HepG2 (cell line): Measurements from ENCODE around the gene NXPE3. TPM values are rescaled to one million over a fixed set of nuclear protein-coding genes. Genes with fewer than 3 reads are reported as not detected.

Source experiments
- ATAC-seq: fragments of 200-7000 bp; cut with Tn5 transposase; 3 replicates; pipeline ENCODE4 v1.9.1; 2020; ENCODE audit warnings: mild to moderate bottlenecking, moderate library complexity
- BruUV-seq: library from RNA; stranded (reverse); fragments of 400-500 nt; replicated peaks from 2 replicates; lab custom pipeline; 2021; lab: Mats Ljungman, UMichigan
- CTCF ChIA-PET: fragments of 300-600 bp; formaldehyde crosslinking; extraction: SDS; loops from one replicate; lab custom pipeline; 2021; ENCODE audit warnings: low total read pairs, inconsistent platforms, low intra/inter-chr PET ratio; lab: Yijun Ruan, JAX
- POLR2A ChIA-PET: fragments of 350-600 bp; sonication (Branson Sonifier 250); formaldehyde crosslinking; loops from one replicate; lab custom pipeline; 2020; ENCODE audit warnings: antibody characterized with exemption, inconsistent platforms; lab: Yijun Ruan, JAX
- DNase-seq: peaks from one replicate; pipeline ENCODE4 v3.0.0-alpha.2; 2015; ENCODE audit warnings: low spot score
- FAIRE-seq: peaks from 3 replicates; lab custom pipeline; 2011; peaks lifted over from hg19 to GRCh38; lab: Jason Lieb, UNC
- H2AFZ ChIP-seq: one replicate; pipeline ENCODE4 v1.6.1; 2011; ENCODE audit warnings: low read length, inconsistent platforms
- H3K27ac ChIP-seq: fragments of 300-600 bp; 3 replicates; pipeline ENCODE4 v1.8.0; 2011; ENCODE audit warnings: mixed run types, mild to moderate bottlenecking, mixed read lengths, low read length, inconsistent platforms; ENCODE audit not compliant: insufficient read depth; ENCODE audit errors: extremely low read length
- H3K27me3 ChIP-seq, 2 experiments: fragments of 200-600 bp in 1 of 2; 2 replicates in 1 of 2; 3 replicates in 1 of 2; pipeline versions ENCODE4 v1.6.0 to v1.8.0; 2011; ENCODE audit warnings: low read length in 2 of 2, mild to moderate bottlenecking in 2 of 2, moderate library complexity in 2 of 2, inconsistent platforms in 1 of 2; ENCODE audit not compliant: insufficient read depth in 2 of 2, control insufficient read depth in 1 of 2
- H3K36me3 ChIP-seq, 2 experiments: fragments of 200-600 bp in 1 of 2; replicated peaks in 1 of 2; 2 replicates in 1 of 2; 3 replicates in 1 of 2; pipeline versions ENCODE4 v1.5.1 to v1.8.0; 2011; ENCODE audit warnings: low read length in 2 of 2, inconsistent platforms in 1 of 2; ENCODE audit not compliant: insufficient read depth in 2 of 2, control insufficient read depth in 1 of 2
- H3K4me1 ChIP-seq: 2 replicates; pipeline ENCODE4 v1.5.1; 2012; ENCODE audit warnings: low read length, inconsistent platforms; ENCODE audit not compliant: insufficient read depth
- H3K4me2 ChIP-seq: 2 replicates; pipeline ENCODE4 v1.6.0; 2011; ENCODE audit warnings: low read depth, low read length, inconsistent platforms
- H3K4me3 ChIP-seq, 3 experiments: fragments of 200-600 bp in 1 of 3; sonication (generic), shearing (Covaris generic) in 1 of 3; replicated peaks in 1 of 3; 2 replicates each; pipeline ENCODE4 v1.5.1; 2011 to 2016; ENCODE audit warnings: low read length in 3 of 3, inconsistent platforms in 2 of 3, low read depth in 2 of 3, mild to moderate bottlenecking in 2 of 3, control low read depth in 1 of 3, mixed read lengths in 1 of 3; ENCODE audit not compliant: insufficient read depth in 1 of 3
- H3K79me2 ChIP-seq: one replicate; pipeline ENCODE4 v1.6.1; 2011; ENCODE audit warnings: low read length, inconsistent platforms; ENCODE audit not compliant: insufficient read depth
- H3K9ac ChIP-seq: 2 replicates; pipeline ENCODE4 v1.6.0; 2011; ENCODE audit warnings: mild to moderate bottlenecking, low read depth, low read length, inconsistent platforms; ENCODE audit not compliant: insufficient read depth
- H3K9me3 ChIP-seq: 2 replicates; pipeline ENCODE4 v1.5.1; 2012; ENCODE audit warnings: mild to moderate bottlenecking, low read length
- H4K20me1 ChIP-seq: 2 replicates; pipeline ENCODE4 v1.6.0; 2011; ENCODE audit warnings: inconsistent platforms, mild to moderate bottlenecking, low read length, moderate library complexity; ENCODE audit not compliant: insufficient read depth
- DNMT1 ChIP-seq: sonication (generic); formaldehyde crosslinking; IDR thresholded peaks from 2 replicates; pipeline ENCODE4 v1.5.1; 2020; ENCODE audit warnings: mild to moderate bottlenecking, missing genetic modification reagents
- EP300 ChIP-seq, 3 experiments: sonication (generic) in 1 of 3; formaldehyde crosslinking in 1 of 3; IDR thresholded peaks; 2 replicates each; pipeline versions ENCODE4 v1.5.1 to v1.6.1; 2011 to 2020; ENCODE audit warnings: low read depth in 2 of 3, low read length in 2 of 3, borderline replicate concordance in 1 of 3, improper control_type of control experiment in 1 of 3, mild to moderate bottlenecking in 1 of 3, missing genetic modification reagents in 1 of 3, moderate library complexity in 1 of 3
- MED13 ChIP-seq: sonication (generic); formaldehyde crosslinking; IDR thresholded peaks from 2 replicates; pipeline ENCODE4 v1.5.0; 2020; ENCODE audit warnings: missing genetic modification reagents
- NFRKB ChIP-seq: fragments of 450-650 bp; IDR thresholded peaks from 2 replicates; pipeline ENCODE4 v1.6.1; 2017
- PCBP1 ChIP-seq: fragments of 200-400 bp; formaldehyde crosslinking; IDR thresholded peaks from 2 replicates; pipeline ENCODE4 v1.6.1; 2017; ENCODE audit warnings: mild to moderate bottlenecking, low read depth, low read length, borderline replicate concordance
- SIX1 ChIP-seq: sonication (generic); formaldehyde crosslinking; IDR thresholded peaks from 2 replicates; pipeline ENCODE4 v1.4.0; 2020; ENCODE audit warnings: missing genetic modification reagents, borderline replicate concordance
- TFAP4 ChIP-seq: sonication (generic); IDR thresholded peaks from 2 replicates; pipeline ENCODE4 v1.6.1; 2016; ENCODE audit warnings: low read depth, borderline replicate concordance
- ZBTB38 ChIP-seq: sonication (generic); formaldehyde crosslinking; IDR thresholded peaks from 2 replicates; pipeline ENCODE4 v1.5.1; 2020; ENCODE audit warnings: mild to moderate bottlenecking, missing genetic modification reagents
- ZNF263 ChIP-seq: sonication (generic); formaldehyde crosslinking; IDR thresholded peaks from 2 replicates; pipeline ENCODE4 v1.4.0; 2020; ENCODE audit warnings: missing genetic modification reagents
- ZNF282 ChIP-seq: fragments of 450-650 bp; IDR thresholded peaks from 2 replicates; pipeline ENCODE4 v1.6.1; 2018; ENCODE audit not compliant: partially characterized antibody
- ZNF746 ChIP-seq: sonication (generic); formaldehyde crosslinking; IDR thresholded peaks from 2 replicates; pipeline ENCODE4 v1.8.0; 2022; ENCODE audit warnings: mild to moderate bottlenecking, missing genetic modification reagents
- WGBS: methylation state at CpG from one replicate; pipeline ENCODE4 v1.1.6; 2017; ENCODE audit warnings: low lambda C conversion rate; 5-methylcytosine and 5-hydroxymethylcytosine counted together
- in situ Hi-C: cut with HindIII; loops from 2 replicates; pipeline ENCODE4 v1.10.0; 2017; ENCODE audit warnings: low pct_unique_long_range_greater_than_20kb; ENCODE audit not compliant: extremely low pct_ligation_motif_present
- intact Hi-C: fragments of 100-400 bp; cut with micrococcal nuclease; formaldehyde crosslinking; loops from one replicate; pipeline ENCODE4 v1.10.0; 2022; ENCODE audit not compliant: unreplicated experiment
- polyA plus RNA-seq, 8 experiments: library from polyadenylated mRNA; depleted of rRNA in 3 of 8; stranded (reverse) in 7 of 8; unstranded in 1 of 8; fragments of >200 nt; fragmentation: Illumina TruSeq in 4 of 8; extraction: Trizol in 4 of 8; gene quantifications; 2 replicates each; pipeline versions ENCODE4 v1.2.1 to v1.2.3, GENCODE V29; 2011 to 2016; ENCODE audit warnings: low read depth in 4 of 8, missing spikeins in 1 of 8, mixed read lengths in 1 of 8; ENCODE audit not compliant: insufficient read depth in 1 of 8
- total RNA-seq, 5 experiments: library from RNA; depleted of rRNA; stranded (reverse); fragments of >200 nt; fragmentation: Illumina TruSeq; extraction: Trizol; gene quantifications; 2 replicates each; pipeline ENCODE4 v1.2.3, GENCODE V29; 2016; ENCODE audit warnings: low read depth in 1 of 5
- TF ChIP-seq, protein P1 (sequence below): sonication (generic); formaldehyde crosslinking; IDR thresholded peaks from 2 replicates; pipeline ENCODE4 v1.4.0; 2020; ENCODE audit warnings: mild to moderate bottlenecking, missing genetic modification reagents

The NXPE3 gene
- total and polyA plus RNA-seq, 2 of the 13 experiments (the other 11 are each of a cell fraction or from before 2014, with no cell fraction given), result 3.5 to 4.7 TPM

GRCh38 chr3:101828276-101828675 is 49.3 kb downstream of the NXPE3 start (continued):
- TF ChIP-seq DNMT1 (CRISPR knock-in tag), result no peak
- TF ChIP-seq ZNF282, result no peak
- TF ChIP-seq EP300 (IDR thresholded peaks at IDR 0.05; ENCODE audit: low read depth in 2 of 2, low read length in 2 of 2), result no peak
- TF ChIP-seq EP300 (CRISPR knock-in tag; IDR thresholded peaks at IDR 0.05; ENCODE audit: borderline replicate concordance), result no peak
- no peak for TF ChIP-seq ZNF746 (CRISPR knock-in tag)
- no peak for TF ChIP-seq MED13
- no peak for TF ChIP-seq PCBP1
- TF ChIP-seq, protein P1, sequence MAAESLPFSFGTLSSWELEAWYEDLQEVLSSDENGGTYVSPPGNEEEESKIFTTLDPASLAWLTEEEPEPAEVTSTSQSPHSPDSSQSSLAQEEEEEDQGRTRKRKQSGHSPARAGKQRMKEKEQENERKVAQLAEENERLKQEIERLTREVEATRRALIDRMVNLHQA (CRISPR knock-in tag), result no peak
- TF ChIP-seq TFAP4, result no peak
- TF ChIP-seq NFRKB, result no peak

- Histone ChIP-seq H3K4me1 (peaks cover 35% of the 10 kb centered on the region), H3K9ac (no peak overlapping the region)
- TF ChIP-seq ZBTB38 (CRISPR knock-in tag), result peak; percentile 81; the same call in 1 of the 2 replicates
- TF ChIP-seq SIX1 (CRISPR knock-in tag), result no peak
- peak; percentile 63 for TF ChIP-seq ZNF263 (CRISPR knock-in tag)
- TF ChIP-seq, all 625 proteins: peak for 2
- H3K9me3 ChIP-seq, result no peaks in the 10 kb centered on the region
- H4K20me1 ChIP-seq, result no peaks in the 10 kb centered on the region
- intact Hi-C loops (loop anchor here (1.0 kb wide), 1 partner anchor 19 kb away; no protein-coding TSS in a partner anchor), in situ Hi-C loops (no loop called here)
- H3K4me2 ChIP-seq, result peak overlapping the region; percentile 83
- H3K36me3 ChIP-seq, result no peaks in the 10 kb centered on the region
- H2AFZ ChIP-seq, result no peak overlapping the region
- FAIRE-seq, result no peak
- peak; percentile 56; the same call in 2 of the 3 replicates for ATAC-seq
- no peak for DNase-seq
- no TSS peak for BruUV-seq
- H3K27ac ChIP-seq, result no peak overlapping the region
- 75% methylated on average over 9 of the region's 9 CpGs for WGBS
- H3K79me2 ChIP-seq, result no peaks in the 10 kb centered on the region
- POLR2A ChIA-PET, result interaction anchor here (2.1 kb wide), 1 partner anchor 20 kb away, joined by 8 read pairs; the partner anchor contains the start of gene NFKBIZ
- CTCF ChIA-PET, result no interaction called here
- peak overlapping the region in 1 of 3 experiments; percentile 73; a peak in 1 of 6 replicates for H3K4me3 ChIP-seq
- no peaks in the 10 kb centered on the region for H3K27me3 ChIP-seq
Measured at GRCh38 chr3:101828691-101829436, 49.9 kb downstream of the NXPE3 start.
